Esophagus muscularis mucosa (tissue), 4 donors: ENCODE data around the gene HK1. TPM values are rescaled to one million over a fixed set of nuclear protein-coding genes. Genes with fewer than 3 reads are reported as not detected.
"Not testable (repeated sequence)": the region's sequence is repeated elsewhere in the genome, so short reads cannot be mapped to it uniquely, and the experiment has no call there.

Experiments
- DNase-seq: peaks from one replicate; pipeline ENCODE4 v3.0.0-alpha.2; 2017; ENCODE audit errors: extremely low spot score
- H3K27ac ChIP-seq, 4 donors: fragments of 200-600 bp; sonication (generic); replicated peaks in 1 of 4; 1 replicate in 3 of 4; 2 replicates in 1 of 4; pipeline ENCODE4 v1.5.1; 2016 to 2019; ENCODE audit warnings: mild to moderate bottlenecking in 1 of 4
- H3K27me3 ChIP-seq, 4 donors: fragments of 200-600 bp; sonication (generic); one replicate each; pipeline versions ENCODE4 v1.5.1 to v1.6.0; 2016 to 2019
- H3K36me3 ChIP-seq, 4 donors: fragments of 200-600 bp; sonication (generic); one replicate each; pipeline ENCODE4 v1.5.1; 2016 to 2019
- H3K4me1 ChIP-seq, 4 donors: fragments of 200-600 bp; sonication (generic); one replicate each; pipeline ENCODE4 v1.5.1; 2016 to 2019
- H3K4me3 ChIP-seq, 4 donors: fragments of 200-600 bp; sonication (generic); 1 replicate in 2 of 4; 2 replicates in 2 of 4; pipeline ENCODE4 v1.5.1; 2016 to 2019; ENCODE audit warnings: mild to moderate bottlenecking in 4 of 4, moderate library complexity in 1 of 4
- H3K9me3 ChIP-seq, 4 donors: fragments of 200-600 bp; sonication (generic); 1 replicate in 3 of 4; 2 replicates in 1 of 4; pipeline ENCODE4 v1.5.1; 2016 to 2019
- EP300 ChIP-seq: sonication (generic); formaldehyde crosslinking; IDR thresholded peaks from one replicate; pipeline ENCODE4 v1.6.1; 2017; ENCODE audit warnings: antibody characterized with exemption
- POLR2A ChIP-seq: fragments of 450-650 bp; IDR thresholded peaks from one replicate; pipeline ENCODE4 v1.6.1; 2017; ENCODE audit warnings: antibody characterized with exemption, moderate library complexity, mild to moderate bottlenecking, low read depth
- POLR2AphosphoS5 ChIP-seq, 2 donors: sonication (generic); formaldehyde crosslinking; IDR thresholded peaks; one replicate each; pipeline ENCODE4 v1.6.1; 2017; ENCODE audit warnings: antibody characterized with exemption in 2 of 2
- WGBS: methylation state at CpG from one replicate; pipeline ENCODE4 v1.1.5; 2018; 5-methylcytosine and 5-hydroxymethylcytosine counted together
- intact Hi-C: fragments of 100-400 bp; cut with DNase I; formaldehyde crosslinking; loops from one replicate; pipeline ENCODE4 v1.15.1; 2023
- total RNA-seq, 4 donors: library from RNA; depleted of rRNA; stranded (reverse); fragments of >200 nt; gene quantifications; one replicate each; pipeline versions ENCODE4 v1.1.0 to v1.2.1, GENCODE V29; 2016
- TF ChIP-seq, protein P1 (sequence below), 3 experiments: fragments of 200-600 bp in 2 of 3; fragments of 450-650 bp in 1 of 3; sonication (generic) in 2 of 3; IDR thresholded peaks; one replicate each; pipeline ENCODE4 v1.5.1; 2017 to 2019; ENCODE audit warnings: antibody characterized with exemption in 3 of 3, mild to moderate bottlenecking in 2 of 3, moderate library complexity in 1 of 3

HK1 gene
- total RNA-seq, 4 donors from 2014 or later = 114 to 188 (median 151) TPM

DNA sequence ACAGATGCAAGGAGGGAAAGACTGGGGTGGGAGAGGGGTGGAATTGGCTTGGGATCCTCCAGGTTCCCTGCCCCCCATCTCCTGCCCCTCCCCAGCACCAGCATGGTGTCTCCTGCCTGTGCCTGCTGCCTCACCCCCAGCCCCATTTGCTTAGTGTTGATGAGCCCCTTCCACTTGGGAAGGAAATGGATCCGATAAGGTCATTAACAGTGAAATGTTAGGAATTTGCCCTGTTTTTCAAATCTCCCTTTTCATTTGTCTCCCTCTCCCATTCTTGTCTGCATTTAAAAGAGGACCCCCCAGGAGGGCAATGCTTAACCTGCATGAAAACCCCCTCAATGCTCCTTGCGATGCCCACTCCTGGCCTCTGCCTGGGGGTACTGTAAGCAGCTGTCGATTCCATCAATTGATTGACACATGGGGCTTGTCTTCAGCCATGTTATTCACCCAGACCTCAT is 51.5 kb downstream of the HK1 start:
- Histone ChIP-seq H3K9me3 (no peaks in the 10 kb centered on the region), H3K27ac (peak overlapping the region; percentile 81 to 88 (median 86)), H3K27me3 (no peaks in the 10 kb centered on the region), H3K36me3 (peaks cover 0 to 14% (median 0%) of the 10 kb centered on the region in 4 donors), H3K4me1 (peaks cover 91 to 99% (median 96%) of the 10 kb centered on the region in 4 donors), H3K4me3 (no peak overlapping the region)
- 82% methylated on average over 3 of the region's 3 CpGs for WGBS
- no peak for DNase-seq
- intact Hi-C loops = loop anchor here (5.0 kb wide), 1 partner anchor 33 kb away; no protein-coding TSS in a partner anchor
- TF ChIP-seq, protein P1, sequence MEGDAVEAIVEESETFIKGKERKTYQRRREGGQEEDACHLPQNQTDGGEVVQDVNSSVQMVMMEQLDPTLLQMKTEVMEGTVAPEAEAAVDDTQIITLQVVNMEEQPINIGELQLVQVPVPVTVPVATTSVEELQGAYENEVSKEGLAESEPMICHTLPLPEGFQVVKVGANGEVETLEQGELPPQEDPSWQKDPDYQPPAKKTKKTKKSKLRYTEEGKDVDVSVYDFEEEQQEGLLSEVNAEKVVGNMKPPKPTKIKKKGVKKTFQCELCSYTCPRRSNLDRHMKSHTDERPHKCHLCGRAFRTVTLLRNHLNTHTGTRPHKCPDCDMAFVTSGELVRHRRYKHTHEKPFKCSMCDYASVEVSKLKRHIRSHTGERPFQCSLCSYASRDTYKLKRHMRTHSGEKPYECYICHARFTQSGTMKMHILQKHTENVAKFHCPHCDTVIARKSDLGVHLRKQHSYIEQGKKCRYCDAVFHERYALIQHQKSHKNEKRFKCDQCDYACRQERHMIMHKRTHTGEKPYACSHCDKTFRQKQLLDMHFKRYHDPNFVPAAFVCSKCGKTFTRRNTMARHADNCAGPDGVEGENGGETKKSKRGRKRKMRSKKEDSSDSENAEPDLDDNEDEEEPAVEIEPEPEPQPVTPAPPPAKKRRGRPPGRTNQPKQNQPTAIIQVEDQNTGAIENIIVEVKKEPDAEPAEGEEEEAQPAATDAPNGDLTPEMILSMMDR (IDR thresholded peaks at IDR 0.05) = no peak
- no peak for TF ChIP-seq EP300
- no peak for TF ChIP-seq POLR2A
- no peak for TF ChIP-seq POLR2AphosphoS5 (IDR thresholded peaks at IDR 0.05)

DNA sequence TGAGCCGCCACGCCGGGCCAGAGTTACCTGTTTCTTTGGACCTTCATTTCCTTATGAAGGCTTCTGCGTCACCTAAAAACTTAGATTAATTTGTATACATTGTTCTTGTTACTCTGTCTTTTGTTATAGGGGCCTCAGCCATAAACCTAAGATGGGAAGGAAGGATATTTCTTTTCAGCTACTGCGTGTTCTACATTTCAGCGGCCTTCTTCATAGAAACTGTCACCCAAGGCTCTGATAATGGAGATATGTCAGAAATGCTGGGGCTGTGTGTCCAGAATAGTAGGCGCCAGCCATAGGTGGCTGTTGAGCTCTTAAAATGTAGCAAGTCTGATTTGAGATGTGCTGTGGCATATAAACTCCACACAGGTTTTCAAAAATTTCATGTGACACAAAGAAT is 52.9 kb downstream of the HK1 start:
- no peak for DNase-seq
- H3K27me3 ChIP-seq = no peaks in the 10 kb centered on the region
- intact Hi-C loops = no loop called here
- peak overlapping the region; percentile 81 to 88 (median 86) for H3K27ac ChIP-seq
- H3K4me3 ChIP-seq = no peak overlapping the region
- no peak for TF ChIP-seq POLR2A
- H3K9me3 ChIP-seq = no peaks in the 10 kb centered on the region
- H3K4me1 ChIP-seq = peaks cover 96 to 100% (median 98%) of the 10 kb centered on the region in 4 donors
- WGBS = 95% methylated on average over 7 of the region's 7 CpGs
- H3K36me3 ChIP-seq = peaks cover 0 to 14% (median 0%) of the 10 kb centered on the region in 4 donors

GRCh38 chr10:69332278-69333010 is 54.1 kb downstream of the HK1 start:
- no peak for DNase-seq
- Histone ChIP-seq H3K4me1 (peaks cover 96 to 100% (median 99%) of the 10 kb centered on the region in 4 donors), H3K27ac (peak overlapping the region; percentile 73 to 88 (median 84)), H3K4me3 (no peak overlapping the region), H3K36me3 (peaks cover 0 to 14% (median 0%) of the 10 kb centered on the region in 4 donors), H3K9me3 (no peaks in the 10 kb centered on the region), H3K27me3 (no peaks in the 10 kb centered on the region)
- intact Hi-C loops = loop anchor here (2.0 kb wide), 1 partner anchor 42 kb away; no protein-coding TSS in a partner anchor
- TF ChIP-seq, protein P1 (IDR thresholded peaks at IDR 0.05) = no peak
- TF ChIP-seq POLR2A = no peak
- no peak for TF ChIP-seq EP300
- no peak for TF ChIP-seq POLR2AphosphoS5 (IDR thresholded peaks at IDR 0.05)
- 88% methylated on average over 8 of the region's 9 CpGs for WGBS

GRCh38 chr10:69333205-69333604 is 54.9 kb downstream of the HK1 start:
- H3K9me3 ChIP-seq = no peaks in the 10 kb centered on the region
- WGBS = 51% methylated on average over 3 of the region's 3 CpGs
- TF ChIP-seq POLR2A = no peak
- TF ChIP-seq POLR2AphosphoS5 (IDR thresholded peaks at IDR 0.05) = peak; percentile 62 to 71
- TF ChIP-seq, protein P1 (IDR thresholded peaks at IDR 0.05) = peak; percentile 38 to 62 (median 52)
- no peak for DNase-seq
- H3K27me3 ChIP-seq = no peaks in the 10 kb centered on the region
- H3K4me1 ChIP-seq = peaks cover 96 to 100% (median 99%) of the 10 kb centered on the region in 4 donors
- H3K4me3 ChIP-seq = peak overlapping the region in 1 of 4 donors; percentile 5
- intact Hi-C loops = loop anchor here (2.0 kb wide), 1 partner anchor 42 kb away; no protein-coding TSS in a partner anchor
- peaks cover 0 to 14% (median 0%) of the 10 kb centered on the region in 4 donors for H3K36me3 ChIP-seq
- peak overlapping the region; percentile 73 to 88 (median 84) for H3K27ac ChIP-seq

GRCh38 chr10:69333865-69334301 is 55.6 kb downstream of the HK1 start:
- H3K27me3 ChIP-seq, DNase-seq, H3K9me3 ChIP-seq, H3K4me3 ChIP-seq: not testable (repeated sequence)
- peaks cover 96 to 100% (median 99%) of the 10 kb centered on the region in 4 donors for H3K4me1 ChIP-seq
- WGBS = 89% methylated on average over 9 of the region's 9 CpGs
- peak overlapping the region; percentile 73 to 88 (median 84) for H3K27ac ChIP-seq
- intact Hi-C loops = loop anchor here (2.0 kb wide), 1 partner anchor 41 kb away; no protein-coding TSS in a partner anchor
- H3K36me3 ChIP-seq = peaks cover 0 to 14% (median 0%) of the 10 kb centered on the region in 4 donors
